Gastrocnemius medialis (tissue), 4 donors: ENCODE data around the gene SHB. TPM values are rescaled to one million over a fixed set of nuclear protein-coding genes. Genes with fewer than 3 reads are reported as not detected.

ENCODE experiments used
- ATAC-seq, 2 donors: fragments of 150-250 bp; one replicate each; pipeline ENCODE4 v1.9.1; 2016
- DNase-seq, 2 donors: peaks; one replicate each; pipeline ENCODE4 v3.0.0-alpha.2; 2019
- H3K27ac ChIP-seq, 4 donors: fragments of 200-600 bp; sonication (generic); 1 replicate in 1 of 4; 2 replicates in 3 of 4; pipeline ENCODE4 v1.5.1; 2016 to 2018; ENCODE audit warnings: mild to moderate bottlenecking in 2 of 4, moderate library complexity in 1 of 4
- H3K27me3 ChIP-seq, 3 donors: fragments of 200-600 bp; sonication (generic) in 2 of 3; 1 replicate in 1 of 3; 2 replicates in 2 of 3; pipeline versions ENCODE4 v1.5.1 to v1.6.0; 2016 to 2019; ENCODE audit warnings: mild to moderate bottlenecking in 1 of 3, moderate library complexity in 1 of 3
- H3K36me3 ChIP-seq, 2 donors: fragments of 200-600 bp; sonication (generic) in 1 of 2; one replicate each; pipeline ENCODE4 v1.5.1; 2017 to 2018
- H3K4me1 ChIP-seq, 2 donors: fragments of 200-600 bp; sonication (generic) in 1 of 2; one replicate each; pipeline ENCODE4 v1.5.1; 2016 to 2017; ENCODE audit warnings: mild to moderate bottlenecking in 2 of 2
- H3K4me3 ChIP-seq, 4 donors: fragments of 200-600 bp; sonication (generic) in 3 of 4; 1 replicate in 1 of 4; 2 replicates in 3 of 4; pipeline ENCODE4 v1.5.1; 2016 to 2019; ENCODE audit warnings: mild to moderate bottlenecking in 2 of 4
- H3K9me3 ChIP-seq, 3 donors: fragments of 200-600 bp; sonication (generic) in 2 of 3; 1 replicate in 1 of 3; 2 replicates in 2 of 3; pipeline ENCODE4 v1.5.1; 2016 to 2019
- POLR2A ChIP-seq, 2 donors: fragments of 450-650 bp; IDR thresholded peaks; one replicate each; pipeline ENCODE4 v1.6.1; 2017; ENCODE audit warnings: antibody characterized with exemption in 2 of 2, mild to moderate bottlenecking in 2 of 2, moderate library complexity in 2 of 2
- in situ Hi-C, 4 donors: fragments of 200-750 bp; cut with MboI; loops; one replicate each; pipeline versions ENCODE4 v1.15.0 to v1.8.0; 2017; ENCODE audit warnings: low sequenced_read_pairs in 4 of 4
- intact Hi-C: fragments of 100-400 bp; cut with DNase I; formaldehyde crosslinking; loops from one replicate; pipeline ENCODE4 v1.15.1; 2023; ENCODE audit warnings: low total_unique reads
- total RNA-seq, 4 donors: library from RNA; depleted of rRNA; stranded (reverse); fragments of >200 nt; gene quantifications; one replicate each; pipeline versions ENCODE4 v1.1.0 to v1.2.3, GENCODE V29; 2016
- TF ChIP-seq, protein P1 (sequence below), 5 experiments: fragments of 450-650 bp in 3 of 5; fragments of 200-600 bp in 2 of 5; sonication (generic) in 2 of 5; IDR thresholded peaks in 4 of 5; conservative IDR thresholded peaks in 1 of 5; 1 replicate in 4 of 5; 2 replicates in 1 of 5; pipeline ENCODE4 v1.5.1; 2016 to 2019; ENCODE audit warnings: antibody characterized with exemption in 5 of 5, mild to moderate bottlenecking in 3 of 5, moderate library complexity in 3 of 5

The SHB gene
- total RNA-seq, 4 donors from 2014 or later: 1.2 to 6.1 (median 4.6) TPM

DNA sequence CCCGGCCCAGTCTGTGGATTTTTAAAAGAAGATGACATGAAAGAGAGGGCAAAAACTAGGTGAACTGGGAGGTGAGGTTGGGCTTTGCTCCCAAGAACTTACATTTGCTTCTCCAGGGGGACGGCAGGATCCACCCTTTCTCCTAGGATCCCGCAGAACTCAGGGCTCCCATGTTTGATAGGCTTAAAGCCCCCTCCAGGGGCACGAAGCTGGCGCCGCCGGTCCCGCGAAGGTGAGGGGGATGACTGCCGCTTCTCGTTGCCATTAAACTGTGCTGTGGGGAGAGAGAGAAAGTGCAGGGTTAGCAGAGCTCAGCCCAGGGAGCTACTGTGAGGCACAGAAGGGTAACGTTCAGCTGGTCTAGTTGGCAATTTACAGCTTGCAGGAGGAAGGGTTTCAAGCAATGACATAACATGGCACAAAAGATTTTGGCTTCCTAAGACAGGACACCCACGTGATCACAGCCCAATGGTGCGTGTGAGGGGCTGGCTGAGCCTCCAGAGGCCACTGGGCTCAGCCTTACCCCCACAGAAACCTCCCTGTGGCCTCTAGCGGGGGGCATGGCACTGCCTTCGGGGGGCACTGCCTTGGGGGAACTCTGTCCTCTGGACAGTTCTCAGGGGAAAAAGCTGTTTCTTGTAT is 113.1 kb downstream of the SHB start:
- in situ Hi-C loops (no loop called here), intact Hi-C loops (no loop called here)
- H3K4me1 ChIP-seq: peaks cover 0 to 6% of the 10 kb centered on the region in 2 donors
- DNase-seq (no peak), ATAC-seq (no peak)
- no peak overlapping the region for H3K4me3 ChIP-seq
- no peak for TF ChIP-seq POLR2A (IDR thresholded peaks at IDR 0.05)
- TF ChIP-seq, protein P1, sequence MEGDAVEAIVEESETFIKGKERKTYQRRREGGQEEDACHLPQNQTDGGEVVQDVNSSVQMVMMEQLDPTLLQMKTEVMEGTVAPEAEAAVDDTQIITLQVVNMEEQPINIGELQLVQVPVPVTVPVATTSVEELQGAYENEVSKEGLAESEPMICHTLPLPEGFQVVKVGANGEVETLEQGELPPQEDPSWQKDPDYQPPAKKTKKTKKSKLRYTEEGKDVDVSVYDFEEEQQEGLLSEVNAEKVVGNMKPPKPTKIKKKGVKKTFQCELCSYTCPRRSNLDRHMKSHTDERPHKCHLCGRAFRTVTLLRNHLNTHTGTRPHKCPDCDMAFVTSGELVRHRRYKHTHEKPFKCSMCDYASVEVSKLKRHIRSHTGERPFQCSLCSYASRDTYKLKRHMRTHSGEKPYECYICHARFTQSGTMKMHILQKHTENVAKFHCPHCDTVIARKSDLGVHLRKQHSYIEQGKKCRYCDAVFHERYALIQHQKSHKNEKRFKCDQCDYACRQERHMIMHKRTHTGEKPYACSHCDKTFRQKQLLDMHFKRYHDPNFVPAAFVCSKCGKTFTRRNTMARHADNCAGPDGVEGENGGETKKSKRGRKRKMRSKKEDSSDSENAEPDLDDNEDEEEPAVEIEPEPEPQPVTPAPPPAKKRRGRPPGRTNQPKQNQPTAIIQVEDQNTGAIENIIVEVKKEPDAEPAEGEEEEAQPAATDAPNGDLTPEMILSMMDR (IDR thresholded peaks at IDR 0.05 in 4 of 5, conservative IDR thresholded peaks at IDR 0.05 in 1 of 5): no peak
- no peak overlapping the region for H3K27ac ChIP-seq
- no peaks in the 10 kb centered on the region for H3K27me3 ChIP-seq
- H3K36me3 ChIP-seq: no peaks in the 10 kb centered on the region
- H3K9me3 ChIP-seq: no peaks in the 10 kb centered on the region

GRCh38 chr9:37954581-37954981 is 114.4 kb downstream of the SHB start:
- DNase-seq: no peak
- TF ChIP-seq POLR2A (IDR thresholded peaks at IDR 0.05): no peak
- H3K9me3 ChIP-seq: no peaks in the 10 kb centered on the region
- no peaks in the 10 kb centered on the region for H3K27me3 ChIP-seq
- intact Hi-C loops: no loop called here
- peaks cover 0 to 6% of the 10 kb centered on the region in 2 donors for H3K4me1 ChIP-seq
- H3K27ac ChIP-seq: peak overlapping the region in 2 of 4 donors; percentile 31 to 71
- in situ Hi-C loops: no loop called here
- no peak for ATAC-seq
- H3K4me3 ChIP-seq: no peak overlapping the region
- H3K36me3 ChIP-seq: no peaks in the 10 kb centered on the region

DNA sequence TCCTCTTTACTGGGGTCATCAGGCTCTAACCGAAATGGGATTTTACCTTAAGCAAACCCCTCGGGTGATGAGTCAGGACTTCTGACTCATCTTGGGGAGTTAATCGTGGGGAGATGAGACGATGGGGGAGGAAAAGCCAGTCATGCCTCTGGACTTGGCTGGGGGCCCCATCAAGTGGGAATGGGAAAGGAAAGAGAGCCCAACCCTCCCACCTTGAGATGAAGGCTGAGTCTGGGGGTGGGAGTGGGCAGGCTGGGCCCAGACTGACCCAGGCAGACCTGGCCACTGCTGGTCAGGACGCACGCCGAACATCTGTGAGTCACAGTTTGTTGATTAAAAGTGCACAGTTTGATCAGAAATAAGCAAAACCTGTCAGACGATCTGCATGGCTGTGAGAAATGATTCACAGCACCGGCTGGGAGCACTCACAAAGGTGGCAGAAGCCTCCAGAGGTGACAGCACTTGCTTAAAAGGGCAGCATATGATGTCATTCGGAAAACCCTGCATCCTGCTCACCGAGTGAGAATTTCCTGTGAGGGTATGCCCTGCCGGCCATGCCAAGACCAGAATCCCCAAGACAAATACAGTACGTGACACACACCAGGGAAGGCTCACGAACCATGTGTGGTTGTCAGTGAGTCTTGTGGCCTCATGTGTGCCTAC is 115.1 kb downstream of the SHB start:
- Histone ChIP-seq H3K27ac (peak overlapping the region in 2 of 4 donors; percentile 31 to 71), H3K36me3 (no peaks in the 10 kb centered on the region), H3K4me3 (no peak overlapping the region), H3K4me1 (peaks cover 0 to 6% of the 10 kb centered on the region in 2 donors), H3K27me3 (no peaks in the 10 kb centered on the region), H3K9me3 (no peaks in the 10 kb centered on the region)
- TF ChIP-seq, protein P1 (IDR thresholded peaks at IDR 0.05 in 4 of 5, conservative IDR thresholded peaks at IDR 0.05 in 1 of 5): no peak
- in situ Hi-C loops: no loop called here
- peak in 1 of 2 donors; percentile 35 for DNase-seq
- intact Hi-C loops: no loop called here
- ATAC-seq: peak; percentile 54 to 71

- Histone ChIP-seq H3K27me3 (no peaks in the 10 kb centered on the region), H3K27ac (peak overlapping the region in 2 of 4 donors; percentile 31 to 71), H3K4me3 (no peak overlapping the region), H3K9me3 (no peaks in the 10 kb centered on the region), H3K36me3 (no peaks in the 10 kb centered on the region), H3K4me1 (peaks cover 0 to 6% of the 10 kb centered on the region in 2 donors)
- no peak for ATAC-seq
- DNase-seq: no peak
- no peak for TF ChIP-seq POLR2A (IDR thresholded peaks at IDR 0.05)
- TF ChIP-seq, protein P1 (IDR thresholded peaks at IDR 0.05 in 4 of 5, conservative IDR thresholded peaks at IDR 0.05 in 1 of 5): no peak
- intact Hi-C loops (no loop called here), in situ Hi-C loops (no loop called here)
These were observed 115.7 kb downstream of the SHB start for GRCh38 chr9:37953206-37953774.

- Histone ChIP-seq H3K4me3 (no peak overlapping the region), H3K4me1 (peaks cover 0 to 6% of the 10 kb centered on the region in 2 donors), H3K27me3 (no peaks in the 10 kb centered on the region), H3K36me3 (no peaks in the 10 kb centered on the region), H3K27ac (no peak overlapping the region), H3K9me3 (no peaks in the 10 kb centered on the region)
- in situ Hi-C loops: no loop called here
- no peak for DNase-seq
- intact Hi-C loops: no loop called here
- ATAC-seq: no peak
- TF ChIP-seq, protein P1 (IDR thresholded peaks at IDR 0.05 in 4 of 5, conservative IDR thresholded peaks at IDR 0.05 in 1 of 5): no peak
These were observed 116.3 kb downstream of the SHB start for GRCh38 chr9:37952731-37953130.
